Activated T-helper 2 cell treated with anti-CD3 and anti-CD28 coated beads, Interferon-gamma antibody, Interleukin-2, Interleukin-4, amounts not matched to agents 10 μg/mL and 5 μg/mL and 100 μg/mL, durations not matched to agents 14 hours and 24 hours and 36 hours (primary cell): ENCODE measurements around the gene ESPNL. TPM values are rescaled to one million over a fixed set of nuclear protein-coding genes. Genes with fewer than 3 reads are reported as not detected.

Experiments
- DNase-seq: peaks from one replicate; pipeline ENCODE4 v3.0.0; 2021; ENCODE audit warnings: low spot score
- H3K27ac Mint-ChIP-seq: one replicate; pipeline ENCODE4 v1.8.0; 2021; ENCODE audit warnings: mixed read lengths
- H3K27me3 Mint-ChIP-seq: one replicate; pipeline ENCODE4 v1.8.0; 2021; ENCODE audit warnings: low read depth, mixed read lengths
- H3K36me3 Mint-ChIP-seq: one replicate; pipeline ENCODE4 v1.8.0; 2021; ENCODE audit warnings: low read depth, mixed read lengths
- H3K4me1 Mint-ChIP-seq: one replicate; pipeline ENCODE4 v1.8.0; 2021; ENCODE audit warnings: low read depth, mixed read lengths
- H3K4me3 Mint-ChIP-seq: one replicate; pipeline ENCODE4 v1.8.0; 2021; ENCODE audit warnings: low read depth, mild to moderate bottlenecking, moderate library complexity, mixed read lengths
- H3K9me3 Mint-ChIP-seq: one replicate; pipeline ENCODE4 v1.8.0; 2021; ENCODE audit warnings: mixed read lengths
- intact Hi-C: fragments of 100-400 bp; cut with micrococcal nuclease; formaldehyde crosslinking; loops from one replicate; pipeline ENCODE4 v1.15.1; 2023
- total RNA-seq: library from RNA; stranded (reverse); gene quantifications from 2 replicates; pipeline ENCODE4 v1.2.3, GENCODE V29; 2022

The ESPNL gene
- total RNA-seq, 1 donor from 2014 or later = 0.07 TPM

DNA sequence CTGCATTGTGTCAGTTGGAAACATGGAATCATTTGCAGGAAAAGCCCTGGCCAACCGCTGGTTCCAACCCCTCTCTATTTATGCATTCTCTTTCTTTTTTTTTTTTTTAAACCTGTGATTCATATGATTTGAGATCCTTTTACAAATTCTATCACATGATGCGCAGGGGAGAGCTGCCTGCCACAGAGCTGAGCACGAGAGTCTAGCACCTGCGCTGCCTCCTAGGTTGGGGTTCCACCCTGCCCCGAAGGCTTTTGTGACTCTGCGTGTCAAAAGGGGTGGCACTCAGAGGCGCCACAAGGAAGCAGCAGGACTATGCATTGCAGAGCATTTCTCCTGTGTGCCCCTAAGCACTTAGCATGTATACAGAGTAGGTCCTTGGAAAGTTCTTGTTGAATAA, 17.3 kb upstream of the ESPNL start:
- no peak overlapping the region for H3K4me3 Mint-ChIP-seq
- intact Hi-C loops = no loop called here
- peaks cover 83% of the 10 kb centered on the region for H3K36me3 Mint-ChIP-seq
- H3K4me1 Mint-ChIP-seq = peaks cover 7% of the 10 kb centered on the region
- H3K27ac Mint-ChIP-seq = no peak overlapping the region
- peak; percentile 3 for DNase-seq
- no peaks in the 10 kb centered on the region for H3K27me3 Mint-ChIP-seq
- no peaks in the 10 kb centered on the region for H3K9me3 Mint-ChIP-seq

- intact Hi-C loops = no loop called here
- H3K27me3 Mint-ChIP-seq = no peaks in the 10 kb centered on the region
- DNase-seq = peak; percentile 7
- H3K4me1 Mint-ChIP-seq = peaks cover 6% of the 10 kb centered on the region
- peaks cover 82% of the 10 kb centered on the region for H3K36me3 Mint-ChIP-seq
- no peak overlapping the region for H3K27ac Mint-ChIP-seq
- H3K4me3 Mint-ChIP-seq = no peak overlapping the region
- no peaks in the 10 kb centered on the region for H3K9me3 Mint-ChIP-seq
Measured at GRCh38 chr2:238083919-238084318, 16.2 kb upstream of the ESPNL start.

DNA sequence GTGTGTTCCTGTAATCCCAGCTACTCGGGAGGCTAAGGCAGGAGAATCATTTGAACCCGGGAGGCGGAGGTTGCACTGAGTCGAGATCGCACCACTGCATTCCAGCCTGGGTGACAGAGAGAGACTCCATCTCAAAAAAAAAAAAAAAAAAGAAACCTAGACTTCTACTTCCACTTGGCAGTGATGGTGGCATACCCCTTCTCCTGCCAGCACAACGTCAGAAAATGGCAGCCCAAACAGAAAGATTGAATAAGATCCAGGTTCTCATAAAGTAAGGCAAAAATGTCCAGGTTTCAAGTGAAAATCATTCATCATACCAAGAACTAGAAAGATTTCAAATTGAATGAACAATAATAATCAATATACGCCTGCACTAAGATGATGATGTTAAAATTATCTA, 15.4 kb upstream of the ESPNL start:
- no peaks in the 10 kb centered on the region for H3K9me3 Mint-ChIP-seq

DNA sequence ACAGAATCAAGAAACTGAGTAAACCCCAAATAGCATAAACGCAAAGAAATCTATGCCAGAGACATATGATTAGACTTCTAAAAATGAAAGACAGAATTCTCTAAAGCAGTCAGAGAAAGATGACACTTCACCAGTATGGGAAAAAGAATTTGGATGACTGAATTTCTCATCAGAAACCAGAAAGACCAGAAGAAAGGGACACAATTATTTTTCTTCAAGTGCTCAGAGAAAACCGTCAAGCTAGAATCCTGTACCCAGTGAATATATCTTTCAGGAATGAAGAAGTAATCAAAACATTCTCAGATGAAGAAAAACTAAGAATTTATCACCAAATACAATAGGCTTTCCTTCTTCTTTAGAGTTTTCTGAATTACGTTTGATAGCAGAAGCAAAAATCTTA, 14.2 kb upstream of the ESPNL start:
- peaks cover 79% of the 10 kb centered on the region for H3K36me3 Mint-ChIP-seq
- DNase-seq = no peak
- H3K27me3 Mint-ChIP-seq = no peaks in the 10 kb centered on the region
- no peaks in the 10 kb centered on the region for H3K9me3 Mint-ChIP-seq
- H3K4me1 Mint-ChIP-seq = peaks cover 6% of the 10 kb centered on the region
- no peak overlapping the region for H3K27ac Mint-ChIP-seq
- intact Hi-C loops = no loop called here
- no peak overlapping the region for H3K4me3 Mint-ChIP-seq

More for the DNA sequence above, 15.4 kb upstream of the ESPNL start:
- Mint-ChIP-seq H3K4me3 (no peak overlapping the region), H3K27me3 (no peaks in the 10 kb centered on the region), H3K36me3 (peaks cover 83% of the 10 kb centered on the region), H3K27ac (no peak overlapping the region), H3K4me1 (peaks cover 6% of the 10 kb centered on the region)
- no peak for DNase-seq
- intact Hi-C loops = no loop called here

DNA sequence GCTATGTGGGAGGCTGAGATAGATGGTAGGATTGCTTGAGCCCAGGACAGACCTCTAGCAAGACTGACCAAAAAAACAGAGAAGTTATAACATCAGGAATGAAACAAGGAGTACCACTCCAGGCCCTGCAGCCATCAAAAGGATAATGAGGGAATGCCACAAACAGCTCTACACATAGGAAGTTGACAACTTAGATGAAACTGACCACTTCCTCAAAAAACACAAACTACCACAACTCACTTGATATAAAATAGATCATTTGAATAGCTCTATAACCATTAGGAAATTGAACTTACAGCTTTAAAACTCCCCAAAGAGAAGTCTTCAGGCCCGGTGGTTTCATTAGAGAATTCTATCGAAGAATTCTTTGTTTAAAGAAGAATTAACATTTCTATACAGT, 12.9 kb upstream of the ESPNL start:
- intact Hi-C loops = no loop called here
- DNase-seq = no peak
- H3K36me3 Mint-ChIP-seq = peaks cover 70% of the 10 kb centered on the region
- H3K4me1 Mint-ChIP-seq = peaks cover 6% of the 10 kb centered on the region
- H3K9me3 Mint-ChIP-seq = no peaks in the 10 kb centered on the region
- no peak overlapping the region for H3K4me3 Mint-ChIP-seq
- no peak overlapping the region for H3K27ac Mint-ChIP-seq
- no peaks in the 10 kb centered on the region for H3K27me3 Mint-ChIP-seq

- H3K27me3 Mint-ChIP-seq = no peaks in the 10 kb centered on the region
- peak; percentile 5 for DNase-seq
- H3K27ac Mint-ChIP-seq = no peak overlapping the region
- H3K36me3 Mint-ChIP-seq = peaks cover 57% of the 10 kb centered on the region
- H3K9me3 Mint-ChIP-seq = no peaks in the 10 kb centered on the region
- H3K4me1 Mint-ChIP-seq = peaks cover 6% of the 10 kb centered on the region
- intact Hi-C loops = no loop called here
- no peak overlapping the region for H3K4me3 Mint-ChIP-seq
Measured at GRCh38 chr2:238090887-238091286, 9.3 kb upstream of the ESPNL start.

- Mint-ChIP-seq H3K27me3 (no peaks in the 10 kb centered on the region), H3K36me3 (peaks cover 56% of the 10 kb centered on the region), H3K4me1 (peaks cover 6% of the 10 kb centered on the region), H3K9me3 (no peaks in the 10 kb centered on the region), H3K4me3 (no peak overlapping the region), H3K27ac (peak overlapping the region; percentile 42)
- intact Hi-C loops = no loop called here
- peak; percentile 6 for DNase-seq
Measured at GRCh38 chr2:238091436-238092060, 8.6 kb upstream of the ESPNL start.

DNA sequence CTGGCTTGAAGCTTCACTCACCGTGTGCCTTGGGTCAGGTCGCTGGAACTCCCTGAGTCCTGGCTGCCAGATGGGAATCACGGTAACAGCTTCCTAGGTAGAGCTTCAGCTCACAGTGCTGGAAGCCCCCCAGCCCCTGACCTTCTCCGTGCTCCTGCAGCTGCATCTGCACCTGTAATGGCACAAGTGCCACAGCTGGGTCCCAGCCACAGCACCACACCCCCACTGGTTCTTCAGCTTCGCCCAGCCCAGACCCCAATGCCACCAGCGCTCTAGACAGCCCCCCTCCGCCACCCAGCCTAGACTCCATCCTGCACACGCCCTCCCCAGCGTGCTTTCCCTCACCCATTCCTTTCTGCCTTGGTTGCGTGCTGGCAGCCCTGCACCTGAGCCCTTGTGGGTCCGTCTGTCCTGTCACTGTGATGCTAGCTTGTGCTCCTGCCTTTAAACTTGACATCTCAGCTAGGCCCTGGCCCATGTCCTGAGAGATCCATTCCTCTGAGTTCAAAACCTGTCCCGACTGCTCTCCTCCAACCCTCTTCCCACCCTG, 7.6 kb upstream of the ESPNL start:
- intact Hi-C loops = no loop called here
- Mint-ChIP-seq H3K27me3 (no peaks in the 10 kb centered on the region), H3K4me1 (no peaks in the 10 kb centered on the region), H3K4me3 (no peak overlapping the region), H3K36me3 (peaks cover 52% of the 10 kb centered on the region), H3K27ac (no peak overlapping the region), H3K9me3 (no peaks in the 10 kb centered on the region)
- DNase-seq = peak; percentile 7

DNA sequence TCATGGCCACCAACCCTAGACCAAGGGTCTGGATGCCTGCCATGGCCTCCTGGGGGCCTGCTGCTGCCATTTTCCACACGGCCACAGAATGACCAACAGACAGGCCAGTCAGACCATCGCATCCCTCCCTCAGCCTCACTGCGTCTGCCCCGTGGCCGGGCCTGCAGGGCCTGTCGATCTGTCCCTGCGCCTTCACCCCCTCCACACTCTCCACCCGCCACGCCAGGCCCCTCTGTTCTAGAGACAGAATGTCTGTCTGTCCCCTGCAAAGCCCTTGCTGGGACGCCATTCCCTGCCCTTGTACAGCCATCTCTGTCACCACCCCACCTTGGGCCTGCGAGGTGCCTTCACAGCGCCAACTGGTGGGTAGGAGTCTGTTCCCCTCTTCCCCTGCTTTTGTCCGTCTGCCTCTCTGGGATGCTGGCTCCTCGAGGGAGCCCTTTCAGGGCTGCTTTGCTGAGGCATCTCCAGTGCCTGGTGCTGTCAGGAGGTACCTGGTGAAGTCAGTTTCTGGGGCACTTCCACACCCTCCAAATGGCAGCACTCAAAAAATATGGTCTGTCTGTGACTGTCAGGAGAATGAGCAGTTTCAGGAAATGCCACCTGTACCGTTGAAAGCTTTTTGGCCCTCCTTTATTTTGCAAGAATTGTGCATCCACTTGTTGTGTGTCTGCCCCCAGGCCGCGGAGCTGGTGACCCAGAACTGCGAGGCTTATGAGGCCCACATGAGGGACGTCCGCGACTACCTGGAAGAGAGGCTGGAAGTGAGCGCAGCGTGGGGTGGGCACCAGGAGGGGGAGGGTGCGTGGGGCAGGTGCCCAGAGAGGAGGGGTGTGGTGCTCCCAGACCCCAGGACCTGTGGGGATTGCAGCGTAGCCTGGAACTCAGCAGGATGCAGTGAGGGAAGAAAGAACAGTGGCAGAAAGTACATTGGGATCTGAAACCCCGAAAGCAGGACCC, 6.7 kb upstream of the ESPNL start:
- Mint-ChIP-seq H3K36me3 (peaks cover 49% of the 10 kb centered on the region), H3K9me3 (no peaks in the 10 kb centered on the region), H3K4me3 (no peak overlapping the region), H3K4me1 (no peaks in the 10 kb centered on the region), H3K27me3 (no peaks in the 10 kb centered on the region), H3K27ac (no peak overlapping the region)
- intact Hi-C loops = no loop called here
- DNase-seq = peak; percentile 6

DNA sequence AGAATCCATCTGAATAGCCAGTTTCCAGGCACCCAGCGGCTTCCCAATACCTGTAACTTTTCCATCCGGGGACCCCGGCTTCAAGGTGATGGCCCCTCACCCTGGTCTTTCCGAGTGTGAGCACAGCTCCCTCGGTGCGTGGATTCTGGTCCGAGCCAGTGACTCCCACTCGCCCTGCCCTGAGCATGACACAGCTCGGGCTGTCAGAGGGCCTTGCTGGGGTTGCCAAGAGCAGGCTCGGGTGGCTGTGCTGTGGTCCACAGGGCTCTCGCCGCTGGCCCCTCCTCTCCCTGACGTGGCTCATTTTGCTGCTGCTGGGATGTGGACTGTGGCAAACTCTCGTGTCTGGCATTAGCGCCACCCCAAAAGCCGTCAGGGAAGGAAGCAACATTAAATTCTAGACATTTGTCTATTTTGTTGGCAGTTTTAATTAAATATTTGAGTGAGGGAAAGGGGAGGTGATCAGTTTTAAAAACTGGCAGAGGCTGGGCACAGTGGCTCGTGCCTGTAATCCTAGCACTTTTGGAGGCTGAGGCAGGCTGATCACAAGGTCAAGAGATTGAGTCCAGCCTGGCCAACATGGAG, 5.6 kb upstream of the ESPNL start:
- Mint-ChIP-seq H3K36me3 (peaks cover 48% of the 10 kb centered on the region), H3K4me3 (no peak overlapping the region), H3K27ac (no peak overlapping the region)

GRCh38 chr2:238095143-238095542, 5.0 kb upstream of the ESPNL start:
- Mint-ChIP-seq H3K4me3 (no peak overlapping the region), H3K27me3 (no peaks in the 10 kb centered on the region), H3K27ac (no peak overlapping the region), H3K4me1 (peaks cover 3% of the 10 kb centered on the region), H3K9me3 (no peaks in the 10 kb centered on the region), H3K36me3 (peaks cover 42% of the 10 kb centered on the region)
- DNase-seq = no peak
- intact Hi-C loops = no loop called here

More for the DNA sequence above, 5.6 kb upstream of the ESPNL start:
- H3K4me1 Mint-ChIP-seq = peaks cover 3% of the 10 kb centered on the region
- peak; percentile 6 for DNase-seq
- no peaks in the 10 kb centered on the region for H3K27me3 Mint-ChIP-seq
- H3K9me3 Mint-ChIP-seq = no peaks in the 10 kb centered on the region
- intact Hi-C loops = no loop called here

DNA sequence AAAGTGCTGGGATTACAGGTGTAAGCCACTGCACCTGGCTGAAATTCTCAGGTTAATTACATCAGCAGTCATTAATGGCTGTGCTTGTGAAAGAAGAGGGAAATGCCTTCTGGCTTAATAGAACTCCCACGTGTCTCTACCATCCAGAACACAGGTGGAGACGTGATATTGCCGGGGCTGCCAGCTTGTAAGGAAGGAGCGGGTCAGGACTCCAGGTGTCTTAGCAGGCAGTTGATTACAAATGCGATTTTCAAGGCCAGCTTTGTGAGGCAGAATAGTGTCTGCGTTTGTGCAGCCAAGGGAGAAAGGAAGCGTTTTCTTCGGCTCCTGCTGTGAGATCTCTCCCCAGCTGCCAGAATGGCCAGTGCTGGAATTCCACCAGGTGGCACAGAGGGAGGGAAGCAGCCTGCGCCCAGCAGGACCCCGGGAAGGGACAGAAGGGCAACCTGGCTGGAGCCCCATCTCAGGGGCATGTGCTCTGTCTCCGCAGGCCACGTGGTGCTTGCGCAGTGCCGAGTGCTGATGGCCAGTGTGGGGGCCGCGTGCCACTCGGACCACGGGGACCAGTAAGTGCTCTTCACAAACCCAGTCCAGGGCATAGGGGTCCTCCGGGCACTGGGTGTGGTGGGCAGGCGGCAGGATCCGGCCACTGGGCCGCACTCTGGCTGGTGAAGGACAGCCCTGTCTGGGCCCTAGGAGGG, 3.7 kb upstream of the ESPNL start:
- Mint-ChIP-seq H3K27ac (no peak overlapping the region), H3K36me3 (peaks cover 35% of the 10 kb centered on the region), H3K9me3 (no peaks in the 10 kb centered on the region), H3K27me3 (no peaks in the 10 kb centered on the region), H3K4me3 (no peak overlapping the region), H3K4me1 (peaks cover 3% of the 10 kb centered on the region)
- intact Hi-C loops = no loop called here
- peak; percentile 7 for DNase-seq
